ENCODE measurements around the gene GRIK1.

The GRIK1 gene

DNA sequence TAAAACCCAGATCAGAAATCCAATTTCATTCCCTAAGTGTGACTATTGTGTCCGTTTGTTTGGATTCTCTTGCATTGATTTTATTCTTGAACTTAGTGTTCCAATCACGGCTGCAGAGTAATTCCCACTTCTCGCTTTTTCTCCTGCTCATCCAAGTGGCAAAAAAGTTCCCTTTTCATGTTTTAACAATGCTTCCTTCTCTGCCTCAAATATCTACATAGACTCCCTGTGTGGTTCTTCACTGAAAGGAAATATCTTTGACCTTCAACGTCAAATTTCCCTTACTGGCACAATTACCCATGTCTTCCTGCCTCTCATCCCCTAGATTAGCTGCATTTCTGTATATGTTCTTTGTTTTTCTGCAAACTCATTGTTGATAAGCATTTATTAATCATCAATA, 335.7 kb downstream of the GRIK1 start:
- ATAC-seq (ENCODE audit: low read depth), result no peak
- no peak for DNase-seq (ENCODE audit: low spot score)
- no peaks in the 10 kb centered on the region for H3K4me1 ChIP-seq (ENCODE audit: insufficient read depth, poor library complexity, severe bottlenecking)
- H3K27me3 ChIP-seq (ENCODE audit: insufficient read depth, poor library complexity, severe bottlenecking), result no peaks in the 10 kb centered on the region
- no peaks in the 10 kb centered on the region for H3K36me3 ChIP-seq (ENCODE audit: low read depth)
- no peak overlapping the region for H3K4me3 ChIP-seq (ENCODE audit: severe bottlenecking)
- peaks cover 2% of the 10 kb centered on the region for H3K9me3 ChIP-seq (ENCODE audit: severe bottlenecking)
- H3K27ac ChIP-seq (ENCODE audit: poor library complexity, severe bottlenecking), result no peak overlapping the region
- TF ChIP-seq, protein P1, sequence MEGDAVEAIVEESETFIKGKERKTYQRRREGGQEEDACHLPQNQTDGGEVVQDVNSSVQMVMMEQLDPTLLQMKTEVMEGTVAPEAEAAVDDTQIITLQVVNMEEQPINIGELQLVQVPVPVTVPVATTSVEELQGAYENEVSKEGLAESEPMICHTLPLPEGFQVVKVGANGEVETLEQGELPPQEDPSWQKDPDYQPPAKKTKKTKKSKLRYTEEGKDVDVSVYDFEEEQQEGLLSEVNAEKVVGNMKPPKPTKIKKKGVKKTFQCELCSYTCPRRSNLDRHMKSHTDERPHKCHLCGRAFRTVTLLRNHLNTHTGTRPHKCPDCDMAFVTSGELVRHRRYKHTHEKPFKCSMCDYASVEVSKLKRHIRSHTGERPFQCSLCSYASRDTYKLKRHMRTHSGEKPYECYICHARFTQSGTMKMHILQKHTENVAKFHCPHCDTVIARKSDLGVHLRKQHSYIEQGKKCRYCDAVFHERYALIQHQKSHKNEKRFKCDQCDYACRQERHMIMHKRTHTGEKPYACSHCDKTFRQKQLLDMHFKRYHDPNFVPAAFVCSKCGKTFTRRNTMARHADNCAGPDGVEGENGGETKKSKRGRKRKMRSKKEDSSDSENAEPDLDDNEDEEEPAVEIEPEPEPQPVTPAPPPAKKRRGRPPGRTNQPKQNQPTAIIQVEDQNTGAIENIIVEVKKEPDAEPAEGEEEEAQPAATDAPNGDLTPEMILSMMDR (IDR thresholded peaks at IDR 0.05; ENCODE audit: poor library complexity, severe bottlenecking), result no peak

DNA sequence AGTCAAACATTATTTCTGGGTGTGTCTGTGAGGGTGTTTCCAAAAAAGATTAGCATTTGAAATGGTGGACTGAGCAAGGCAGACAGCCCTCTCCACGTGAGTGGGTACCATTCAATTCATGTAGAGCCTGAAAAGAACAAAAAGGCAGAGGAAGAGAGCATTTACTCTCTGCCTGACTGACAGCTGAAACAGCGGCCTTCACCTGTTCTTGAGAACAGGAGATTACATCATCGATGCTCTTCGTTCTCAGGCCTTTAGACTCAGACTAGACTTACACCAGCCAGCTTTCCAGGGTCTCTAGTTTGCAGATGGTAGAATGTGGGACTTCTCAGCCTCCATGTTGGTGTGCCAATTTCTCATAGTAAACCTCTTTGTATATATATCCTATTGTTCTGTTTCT, 338.7 kb downstream of the GRIK1 start:
- Histone ChIP-seq H3K4me3 (ENCODE audit: severe bottlenecking) (no peak overlapping the region), H3K9me3 (ENCODE audit: severe bottlenecking) (peaks cover 1% of the 10 kb centered on the region), H3K4me1 (ENCODE audit: insufficient read depth, poor library complexity, severe bottlenecking) (no peaks in the 10 kb centered on the region), H3K36me3 (ENCODE audit: low read depth) (no peaks in the 10 kb centered on the region), H3K27me3 (ENCODE audit: insufficient read depth, poor library complexity, severe bottlenecking) (no peaks in the 10 kb centered on the region), H3K27ac (ENCODE audit: poor library complexity, severe bottlenecking) (no peak overlapping the region)
- ATAC-seq (ENCODE audit: low read depth) (no peak), DNase-seq (ENCODE audit: low spot score) (no peak)
- TF ChIP-seq, protein P1 (IDR thresholded peaks at IDR 0.05; ENCODE audit: poor library complexity, severe bottlenecking), result no peak

DNA sequence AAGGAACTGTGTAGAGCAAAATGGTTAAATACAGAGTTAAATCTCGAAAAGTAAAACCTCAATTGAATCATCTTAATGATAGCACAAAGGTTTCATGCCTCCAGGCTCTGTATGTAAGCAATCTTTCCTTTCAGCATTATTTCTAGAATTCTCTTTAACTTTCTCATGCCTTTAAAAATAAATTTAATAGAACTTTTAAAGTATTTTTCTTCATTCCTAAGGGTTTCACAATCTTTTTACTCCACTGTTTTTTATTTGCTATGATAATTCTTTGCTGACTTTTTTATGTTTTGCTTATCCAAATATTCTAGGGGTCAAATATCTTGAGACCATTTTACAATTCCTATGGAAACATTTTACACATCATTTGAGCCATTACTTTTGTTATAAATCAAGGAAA, 353.1 kb downstream of the GRIK1 start:
- TF ChIP-seq, protein P1 (IDR thresholded peaks at IDR 0.05; ENCODE audit: poor library complexity, severe bottlenecking), result no peak
- Histone ChIP-seq H3K4me3 (ENCODE audit: severe bottlenecking) (no peak overlapping the region), H3K36me3 (ENCODE audit: low read depth) (no peaks in the 10 kb centered on the region), H3K27ac (ENCODE audit: poor library complexity, severe bottlenecking) (no peak overlapping the region), H3K27me3 (ENCODE audit: insufficient read depth, poor library complexity, severe bottlenecking) (no peaks in the 10 kb centered on the region), H3K4me1 (ENCODE audit: insufficient read depth, poor library complexity, severe bottlenecking) (no peaks in the 10 kb centered on the region), H3K9me3 (ENCODE audit: severe bottlenecking) (peaks cover 2% of the 10 kb centered on the region)
- ATAC-seq (ENCODE audit: low read depth) (no peak), DNase-seq (ENCODE audit: low spot score) (no peak)

DNA sequence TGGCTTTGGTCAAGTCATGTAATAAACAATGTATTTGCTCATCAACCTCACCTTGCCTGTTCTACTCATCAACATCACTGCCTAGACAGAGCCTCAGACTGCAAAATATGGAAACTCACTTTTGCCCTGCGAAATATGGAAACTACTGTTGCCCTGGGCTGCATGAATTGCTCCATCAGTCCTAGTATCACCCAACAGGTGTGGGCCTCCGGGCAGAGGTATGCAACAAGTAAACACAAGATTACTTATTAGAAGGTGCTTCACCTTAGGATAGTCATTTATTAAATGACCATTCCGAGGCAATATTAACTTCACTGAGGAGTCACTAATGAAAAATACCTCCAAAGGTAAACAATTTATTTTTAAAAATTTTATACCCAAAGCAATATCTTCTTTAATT, 354.3 kb downstream of the GRIK1 start:
- Histone ChIP-seq H3K27ac (ENCODE audit: poor library complexity, severe bottlenecking) (no peak overlapping the region), H3K36me3 (ENCODE audit: low read depth) (no peaks in the 10 kb centered on the region), H3K4me3 (ENCODE audit: severe bottlenecking) (no peak overlapping the region), H3K9me3 (ENCODE audit: severe bottlenecking) (peaks cover 2% of the 10 kb centered on the region), H3K4me1 (ENCODE audit: insufficient read depth, poor library complexity, severe bottlenecking) (no peaks in the 10 kb centered on the region), H3K27me3 (ENCODE audit: insufficient read depth, poor library complexity, severe bottlenecking) (no peaks in the 10 kb centered on the region)
- no peak for ATAC-seq (ENCODE audit: low read depth)
- DNase-seq (ENCODE audit: low spot score), result no peak
- TF ChIP-seq, protein P1 (IDR thresholded peaks at IDR 0.05; ENCODE audit: poor library complexity, severe bottlenecking), result no peak

DNA sequence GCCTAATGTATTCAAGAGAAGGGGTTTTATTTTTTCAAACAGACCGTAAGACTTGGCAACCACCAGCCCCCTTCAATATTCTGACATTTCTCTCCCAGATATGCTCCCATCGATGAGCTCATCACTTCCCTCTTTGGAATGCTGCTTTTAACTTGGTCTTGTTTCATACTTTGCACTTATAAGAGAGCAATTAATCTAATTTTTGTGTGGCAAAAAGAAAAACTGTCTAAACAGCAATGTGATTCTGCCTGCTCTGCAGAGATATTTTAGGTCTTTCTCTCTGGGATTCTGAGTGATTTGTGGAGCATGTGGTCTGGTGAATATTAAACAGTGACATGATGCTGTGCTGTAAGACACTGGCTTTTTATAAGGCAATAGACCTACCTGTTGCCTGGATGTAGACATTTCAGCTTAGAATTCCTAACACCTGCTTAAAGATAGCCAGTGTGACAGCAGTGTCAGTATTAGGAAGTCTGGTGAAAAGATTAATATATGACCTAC, 356.3 kb downstream of the GRIK1 start:
- Histone ChIP-seq H3K9me3 (ENCODE audit: severe bottlenecking) (peaks cover 2% of the 10 kb centered on the region), H3K4me1 (ENCODE audit: insufficient read depth, poor library complexity, severe bottlenecking) (no peaks in the 10 kb centered on the region), H3K27me3 (ENCODE audit: insufficient read depth, poor library complexity, severe bottlenecking) (no peaks in the 10 kb centered on the region), H3K36me3 (ENCODE audit: low read depth) (no peaks in the 10 kb centered on the region), H3K27ac (ENCODE audit: poor library complexity, severe bottlenecking) (no peak overlapping the region), H3K4me3 (ENCODE audit: severe bottlenecking) (no peak overlapping the region)
- TF ChIP-seq, protein P1 (IDR thresholded peaks at IDR 0.05; ENCODE audit: poor library complexity, severe bottlenecking), result no peak
- no peak for DNase-seq (ENCODE audit: low spot score)
- no peak for ATAC-seq (ENCODE audit: low read depth)
